NCI-H82 treated with DMSO at 0.1 percent for 48 hours (cell line): ENCODE measurements around the gene LUZP1.
A peak's percentile ranks its signal among the peaks of the same experiment; 100 is the strongest.

ENCODE experiments used
- DNase-seq: peaks from one replicate; lab custom pipeline; 2025; ENCODE audit not compliant: unreplicated experiment; lab: John Stamatoyannopoulos, UW

The LUZP1 gene

GRCh38 chr1:23088027-23088426 lies 80.6 kb downstream of the LUZP1 start:
- DNase-seq = no peak

- no peak for DNase-seq
Measured at GRCh38 chr1:23085696-23086095, 83.0 kb downstream of the LUZP1 start.

- DNase-seq = no peak
Measured at GRCh38 chr1:23084880-23085279, 83.8 kb downstream of the LUZP1 start.

- no peak for DNase-seq
Measured at GRCh38 chr1:23083714-23084480, 84.8 kb downstream of the LUZP1 start.

- no peak for DNase-seq
Measured at GRCh38 chr1:23081376-23081775, 87.3 kb downstream of the LUZP1 start.

GRCh38 chr1:23080885-23081284 lies 87.8 kb downstream of the LUZP1 start:
- no peak for DNase-seq

GRCh38 chr1:23079025-23079424 lies 89.6 kb downstream of the LUZP1 start:
- no peak for DNase-seq

GRCh38 chr1:23074012-23074411 lies 94.6 kb downstream of the LUZP1 start:
- DNase-seq = no peak

- DNase-seq = no peak
Measured at GRCh38 chr1:23069675-23070074, 99.0 kb downstream of the LUZP1 start.

GRCh38 chr1:23069149-23069548 lies 99.5 kb downstream of the LUZP1 start:
- DNase-seq = no peak

GRCh38 chr1:23066075-23066474 lies 102.6 kb downstream of the LUZP1 start:
- DNase-seq = no peak

- no peak for DNase-seq
Measured at GRCh38 chr1:23065385-23065784, 103.3 kb downstream of the LUZP1 start.

GRCh38 chr1:23062271-23062670 lies 106.4 kb downstream of the LUZP1 start:
- DNase-seq = no peak

GRCh38 chr1:23057301-23057700 lies 111.4 kb downstream of the LUZP1 start:
- no peak for DNase-seq

GRCh38 chr1:23051290-23051909 lies 117.3 kb downstream of the LUZP1 start:
- DNase-seq = no peak

GRCh38 chr1:23050201-23050600 lies 118.5 kb downstream of the LUZP1 start:
- DNase-seq = no peak

- no peak for DNase-seq
Measured at GRCh38 chr1:23044035-23044434, 124.6 kb downstream of the LUZP1 start.

GRCh38 chr1:23040509-23040908 lies 128.1 kb downstream of the LUZP1 start:
- no peak for DNase-seq

GRCh38 chr1:23039308-23039826 lies 129.3 kb downstream of the LUZP1 start:
- no peak for DNase-seq

GRCh38 chr1:23037081-23037740 lies 131.4 kb downstream of the LUZP1 start:
- DNase-seq = no peak

- peak; percentile 57 for DNase-seq
Measured at GRCh38 chr1:23035823-23036452, 132.7 kb downstream of the LUZP1 start.
